RKO (cell line): ENCODE measurements around the gene BRD7.

Source experiments
- DNase-seq: peaks from one replicate; pipeline ENCODE4 v3.0.0-alpha.2; 2016; ENCODE audit warnings: low spot score

BRD7 gene

DNA sequence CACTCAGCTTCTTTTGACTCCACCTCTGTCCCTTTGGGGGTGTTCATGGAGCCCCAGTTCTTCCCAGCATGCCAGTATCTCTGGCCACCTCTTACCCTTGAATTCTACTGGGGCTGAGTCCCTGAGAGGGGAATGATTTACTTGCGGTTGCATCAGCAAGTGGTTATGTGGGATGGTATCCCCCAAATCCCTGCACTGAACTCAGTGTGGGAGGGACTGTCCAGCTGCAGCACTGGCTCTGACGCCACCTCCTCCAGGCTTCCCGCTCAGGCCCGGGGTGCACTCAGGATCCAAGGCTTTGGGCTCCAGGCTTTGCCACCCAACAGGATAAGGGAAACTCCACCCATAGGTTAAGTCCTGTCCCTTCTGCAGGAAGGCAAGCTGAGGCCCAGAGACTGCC lies 21.1 kb upstream of the BRD7 start:
- no peak for DNase-seq

DNA sequence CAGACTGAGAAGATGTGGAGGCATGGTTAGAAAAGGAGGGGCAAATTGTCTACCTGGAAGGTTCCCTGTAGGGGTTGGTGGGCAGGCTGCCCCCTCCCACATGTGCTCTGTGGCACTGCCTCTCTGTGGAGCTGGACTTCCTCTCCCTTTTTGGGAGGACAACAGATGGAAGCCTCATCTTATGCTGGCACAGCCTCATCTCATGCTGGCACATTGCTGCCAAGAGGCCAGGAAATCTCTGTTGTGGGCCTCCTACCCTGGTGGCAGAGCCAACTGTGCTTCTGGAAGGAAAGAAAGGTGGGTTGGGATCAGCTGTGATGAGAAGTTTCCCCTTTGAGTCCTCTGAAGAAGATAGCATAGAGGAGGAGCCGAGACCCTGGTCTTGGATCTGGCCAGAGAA lies 19.7 kb upstream of the BRD7 start:
- DNase-seq = no peak

DNA sequence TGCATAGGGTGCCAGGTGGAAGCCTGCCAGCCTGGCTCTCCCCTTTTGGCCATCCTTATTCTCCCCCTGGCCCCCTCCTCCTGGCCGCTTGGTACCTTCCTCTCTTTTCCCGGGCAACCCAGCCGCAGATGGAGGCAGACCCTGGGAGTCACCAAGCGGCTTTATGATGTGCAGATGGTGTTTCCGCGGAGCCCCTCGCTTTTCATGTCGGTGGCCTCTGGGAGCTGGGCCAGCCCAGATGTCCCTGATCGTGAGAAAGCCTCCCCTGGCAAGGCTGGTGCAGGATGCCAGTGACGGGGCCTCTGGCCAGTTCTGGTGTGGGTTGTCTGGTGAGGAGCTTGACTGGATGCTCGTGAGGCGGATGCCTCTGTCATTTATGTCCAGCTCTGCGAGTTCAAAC lies 18.0 kb upstream of the BRD7 start:
- DNase-seq = no peak

DNA sequence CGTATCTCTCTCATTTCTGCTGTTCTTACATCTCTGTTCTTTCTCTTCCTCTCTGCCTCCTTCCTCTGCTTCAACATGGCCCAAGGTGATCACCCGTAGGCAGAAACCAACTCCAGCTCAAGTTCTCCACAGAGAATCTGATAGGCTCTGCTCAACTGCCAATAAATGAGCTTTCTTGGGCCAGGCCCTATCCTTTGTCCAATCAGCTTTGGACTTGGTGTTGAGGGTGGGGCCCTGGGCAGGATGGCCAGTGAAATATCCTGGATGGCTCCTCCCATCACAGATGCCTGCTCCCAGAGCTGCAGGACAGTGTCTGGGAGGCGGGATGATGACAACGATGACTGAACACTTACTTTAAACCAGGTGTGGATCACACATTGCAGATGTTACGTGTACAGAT lies 17.4 kb upstream of the BRD7 start:
- no peak for DNase-seq

DNA sequence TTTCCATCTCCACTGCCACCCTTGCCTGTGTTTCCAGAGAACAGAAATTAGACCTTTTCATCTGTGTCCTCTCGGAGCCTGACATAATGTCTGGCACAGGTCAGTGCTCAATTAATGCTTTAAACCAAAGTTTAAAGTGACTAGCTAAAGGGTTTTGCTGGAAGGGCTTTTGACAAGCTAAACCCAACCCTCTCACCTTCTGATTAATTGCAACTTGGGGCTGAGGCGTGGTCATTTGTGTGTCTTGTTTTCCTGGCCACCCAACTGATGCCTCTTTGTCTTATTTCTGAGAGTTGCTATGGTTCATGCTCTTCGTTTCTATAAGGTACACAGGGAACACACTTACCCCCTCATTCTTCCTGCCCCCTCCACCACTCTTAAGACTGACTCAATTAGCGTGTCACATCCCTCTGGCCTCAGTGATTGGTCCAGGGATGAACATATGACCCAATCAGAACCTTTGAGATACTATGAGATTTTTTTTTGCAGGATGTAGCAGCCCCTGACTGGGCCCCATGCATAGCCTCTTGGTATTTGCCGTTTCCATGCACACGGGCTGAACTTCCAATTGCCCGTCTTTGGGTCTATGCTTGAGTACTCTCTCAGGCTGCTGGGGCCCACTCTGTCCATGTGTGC lies 15.8 kb upstream of the BRD7 start:
- no peak for DNase-seq

DNA sequence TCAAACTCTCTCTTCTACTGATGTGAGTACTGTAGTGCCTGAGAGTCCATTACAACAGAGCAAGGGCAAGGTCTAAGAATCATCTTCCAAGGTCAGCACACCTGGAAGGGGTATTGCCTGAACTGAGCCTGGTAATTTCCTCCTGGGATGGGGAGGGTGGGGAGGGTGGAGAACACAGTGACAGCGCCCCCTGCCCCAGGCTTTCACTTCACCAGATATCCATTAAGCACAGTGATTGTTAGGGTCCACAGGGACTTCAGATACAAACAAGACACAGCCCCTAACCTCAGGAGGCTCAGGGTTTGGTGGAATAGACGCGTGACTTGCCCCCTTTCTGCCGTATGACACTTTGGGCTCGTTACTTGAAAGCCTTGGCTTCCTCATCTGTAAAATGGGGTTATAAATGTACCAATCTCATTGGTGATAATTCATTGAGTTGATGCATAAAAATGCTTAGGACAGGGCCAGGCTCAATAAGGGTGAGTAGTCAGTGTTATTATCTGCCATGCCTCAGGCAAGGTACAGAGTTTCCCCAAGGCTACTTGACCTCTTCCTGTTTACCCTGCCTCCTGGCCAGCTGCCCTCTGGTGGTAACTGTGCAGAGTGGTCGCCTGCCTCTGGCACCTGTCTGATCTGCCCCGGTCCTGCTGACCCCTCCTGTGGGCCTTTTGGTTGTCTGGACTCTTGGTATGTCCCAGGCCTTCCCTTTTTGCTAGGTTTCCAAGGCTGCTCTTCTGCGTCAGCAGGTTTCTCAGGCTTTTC lies 13.1 kb upstream of the BRD7 start:
- no peak for DNase-seq

DNA sequence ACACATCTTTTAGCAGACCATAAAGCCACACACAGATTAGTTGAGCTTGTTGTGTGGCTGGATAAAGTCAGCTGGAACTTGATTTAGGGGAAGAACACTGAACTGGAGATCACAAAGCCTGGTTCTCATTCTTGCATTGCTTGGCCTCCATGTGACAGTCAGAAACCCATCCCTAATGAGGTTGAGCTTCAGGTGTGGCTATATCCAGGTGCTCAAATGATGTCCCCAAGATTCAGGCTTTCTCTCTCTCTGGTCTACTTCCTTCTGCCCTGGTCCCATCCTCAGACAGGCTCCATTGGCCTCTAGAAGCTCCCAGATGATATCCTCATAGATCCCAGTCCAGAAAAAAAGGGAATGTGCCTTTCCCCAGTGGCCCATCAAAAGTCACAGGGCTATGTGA lies 9.6 kb upstream of the BRD7 start:
- DNase-seq = no peak

DNA sequence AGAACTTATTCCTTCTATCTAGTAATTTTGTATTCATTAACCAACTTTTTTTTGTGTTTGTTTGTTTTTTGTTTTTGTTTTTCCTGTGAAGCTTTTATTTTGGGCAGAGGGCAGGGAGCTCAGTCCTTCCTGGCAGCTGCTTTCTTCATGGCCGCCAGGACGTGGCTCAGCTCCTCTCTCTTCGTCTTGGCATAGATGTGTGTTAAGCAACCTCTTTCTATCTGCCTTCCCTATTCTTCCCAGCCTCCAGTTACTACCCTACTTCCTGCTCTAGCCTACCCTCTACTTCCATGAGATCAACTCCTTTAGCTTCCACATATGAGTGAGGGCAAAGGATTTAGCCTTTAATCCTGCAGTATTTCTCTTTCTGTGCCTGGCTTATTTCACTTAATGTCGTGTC lies 8.2 kb upstream of the BRD7 start:
- DNase-seq = no peak

DNA sequence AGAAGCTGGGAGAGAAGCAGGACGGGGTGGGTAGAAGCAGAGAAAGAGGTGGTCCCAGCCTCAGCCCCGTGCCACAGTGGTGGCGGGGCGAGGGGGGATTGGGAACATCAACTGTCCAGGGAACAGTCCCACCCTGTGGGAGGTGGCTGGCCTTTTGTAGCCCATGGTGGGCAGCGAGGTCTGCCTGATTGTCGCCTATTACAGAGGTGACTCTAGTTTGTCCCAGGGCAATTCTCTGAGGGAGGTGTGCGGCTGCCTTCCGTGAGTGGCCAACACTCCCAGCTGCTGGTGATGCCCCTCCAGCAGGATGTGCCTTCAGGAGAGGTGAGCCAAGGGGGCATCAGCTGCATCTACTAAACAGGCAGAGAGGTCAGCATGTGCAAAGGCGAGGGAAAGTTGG lies 5.0 kb upstream of the BRD7 start:
- DNase-seq = no peak

DNA sequence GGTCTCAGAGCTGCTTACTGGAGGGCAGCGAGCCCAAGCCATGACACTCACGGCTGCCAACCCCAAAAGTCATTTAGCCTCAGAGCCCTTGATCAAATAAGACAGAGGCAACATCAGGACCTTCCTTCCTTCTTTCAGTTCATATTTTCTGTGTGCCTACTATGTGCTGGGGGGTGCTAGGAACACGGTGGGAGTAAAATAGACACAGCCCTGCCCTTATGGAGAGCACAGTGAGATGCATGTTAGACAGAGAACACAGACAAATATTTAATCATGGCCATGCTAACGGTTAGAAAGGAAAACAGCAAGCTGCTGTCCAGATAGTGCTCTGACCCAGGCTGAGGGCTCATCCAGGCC lies 4.5 kb upstream of the BRD7 start:
- DNase-seq = no peak

DNA sequence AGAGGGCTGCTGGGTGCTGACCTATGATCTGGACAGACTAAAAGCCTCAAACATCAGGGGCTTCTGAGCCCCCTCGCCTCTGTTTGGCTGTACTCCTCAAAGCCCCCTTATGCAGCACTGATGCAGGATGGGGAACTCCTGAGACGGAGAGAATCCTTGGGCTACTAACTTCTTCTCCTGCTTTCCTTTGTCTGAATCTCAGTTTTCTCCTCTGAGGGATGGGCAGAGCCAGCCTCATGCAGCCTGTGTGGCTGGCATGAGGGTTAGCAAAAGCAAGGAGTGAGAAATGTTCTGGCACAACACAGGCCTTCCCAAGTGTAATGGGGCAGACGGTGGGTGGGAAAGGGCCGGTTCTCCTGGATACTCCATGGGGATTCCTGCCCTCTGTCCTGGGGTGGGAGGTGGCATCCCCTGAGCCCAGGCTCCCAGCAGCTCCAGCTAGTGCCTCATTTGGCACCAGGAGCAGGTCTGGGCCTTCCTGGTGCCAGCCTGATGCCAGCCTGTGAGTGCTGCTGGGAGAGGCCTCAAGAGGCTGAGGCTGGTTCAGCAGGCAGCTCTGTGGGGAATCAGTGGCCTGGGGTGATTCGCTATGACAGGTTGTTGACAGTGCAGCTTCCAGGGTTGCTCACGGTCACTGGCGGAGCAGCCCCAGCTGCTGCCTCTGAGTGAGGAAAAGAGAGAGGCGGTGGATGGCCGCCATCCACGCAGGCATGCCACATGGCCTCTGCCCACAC lies 4.0 kb upstream of the BRD7 start:
- peak; percentile 77 for DNase-seq

DNA sequence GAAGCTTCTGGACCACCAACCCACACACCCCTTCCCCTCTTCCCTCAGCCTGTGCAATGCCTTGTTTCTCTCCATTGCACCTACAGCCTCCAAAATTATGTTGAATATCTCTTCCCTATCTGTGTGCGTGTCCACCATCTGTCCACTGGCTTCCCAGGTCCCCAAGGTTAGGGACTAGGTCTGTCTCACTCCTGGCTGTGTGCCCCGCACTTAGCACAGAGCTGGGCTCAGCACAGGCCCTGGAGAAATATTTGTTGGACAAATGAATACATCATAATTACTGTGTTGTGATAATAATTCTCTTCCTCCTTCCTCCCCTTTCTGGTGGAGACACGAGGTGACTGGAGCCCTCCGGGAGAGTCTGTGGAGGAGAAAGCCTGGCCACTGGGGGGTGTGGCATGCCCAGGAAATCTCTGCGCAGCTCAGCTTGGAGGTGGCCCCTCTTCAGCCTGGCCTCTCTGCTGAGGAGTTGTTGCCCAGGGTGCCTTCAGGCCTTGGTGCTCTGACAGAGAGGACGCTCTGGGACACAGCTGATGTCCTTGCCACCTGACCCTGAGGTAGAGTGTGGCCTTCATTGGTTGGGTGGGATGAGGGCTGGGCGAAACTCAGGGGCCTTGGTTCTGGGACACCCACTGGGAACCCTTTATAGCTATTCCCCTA lies 3.3 kb upstream of the BRD7 start:
- DNase-seq = no peak

DNA sequence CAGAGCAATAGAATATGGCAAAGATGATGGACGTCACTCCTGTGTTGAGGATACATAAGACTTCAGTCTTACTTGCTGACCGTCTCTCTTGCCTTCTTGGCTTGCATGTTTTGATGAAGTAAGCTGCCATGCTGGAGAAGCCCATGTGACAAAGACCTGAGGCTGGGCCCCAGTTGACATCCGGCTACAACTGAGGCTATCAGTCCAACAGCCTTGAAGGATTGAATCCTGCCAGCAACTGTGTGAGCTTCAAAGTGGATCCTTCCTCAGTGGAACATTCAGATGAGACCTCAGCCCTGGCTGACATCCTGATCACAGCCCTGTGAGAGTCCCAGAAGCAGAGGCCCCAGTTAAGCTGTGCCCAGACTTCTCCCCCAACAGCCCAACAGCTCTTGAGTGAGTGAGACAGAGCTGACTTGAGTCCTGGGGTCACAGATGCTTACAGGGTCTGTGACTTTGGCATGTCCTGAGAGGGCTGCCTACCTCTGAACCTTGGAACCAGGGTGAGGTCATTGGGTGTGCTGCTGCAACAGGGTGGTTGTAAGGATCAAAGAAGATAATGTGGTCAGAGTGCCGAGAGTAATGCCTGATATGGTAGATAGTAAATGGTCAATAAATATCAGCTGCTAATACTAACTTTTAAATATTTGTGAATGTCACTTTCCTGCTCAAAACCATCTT lies 2.4 kb upstream of the BRD7 start:
- no peak for DNase-seq

DNA sequence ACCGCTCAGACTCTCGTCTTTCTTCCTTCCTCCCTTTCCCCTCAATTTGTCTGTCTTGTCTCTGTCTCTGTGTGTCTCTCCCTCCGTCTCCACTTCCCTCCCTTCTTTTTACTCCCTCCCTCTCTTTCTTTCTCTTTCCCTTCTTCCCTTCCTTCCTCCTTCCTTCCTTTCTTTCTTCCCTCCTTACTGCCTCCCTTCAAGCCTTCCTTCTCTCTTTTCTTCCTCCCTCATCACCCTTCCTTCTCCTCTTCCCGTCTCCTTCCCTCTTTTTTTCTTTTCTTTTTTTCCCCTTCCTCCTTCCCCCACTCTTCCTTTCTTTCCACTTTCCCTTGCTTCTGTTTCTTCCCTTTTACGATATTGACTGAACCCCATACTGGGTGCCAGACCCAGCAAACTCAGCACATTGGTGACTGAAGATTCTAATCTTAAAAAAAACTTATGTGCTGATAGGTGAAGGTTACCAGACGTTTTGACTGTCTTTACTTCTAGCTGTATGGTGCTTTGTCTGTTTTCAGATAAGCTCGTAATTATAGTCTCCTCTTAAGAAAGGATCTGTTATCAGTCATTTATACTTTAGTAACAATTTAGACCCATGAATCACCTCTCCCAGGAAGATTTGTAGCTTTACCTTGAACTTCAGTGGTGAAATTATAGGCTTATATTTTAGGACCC lies 481 bp upstream of the BRD7 start:
- DNase-seq = no peak

DNA sequence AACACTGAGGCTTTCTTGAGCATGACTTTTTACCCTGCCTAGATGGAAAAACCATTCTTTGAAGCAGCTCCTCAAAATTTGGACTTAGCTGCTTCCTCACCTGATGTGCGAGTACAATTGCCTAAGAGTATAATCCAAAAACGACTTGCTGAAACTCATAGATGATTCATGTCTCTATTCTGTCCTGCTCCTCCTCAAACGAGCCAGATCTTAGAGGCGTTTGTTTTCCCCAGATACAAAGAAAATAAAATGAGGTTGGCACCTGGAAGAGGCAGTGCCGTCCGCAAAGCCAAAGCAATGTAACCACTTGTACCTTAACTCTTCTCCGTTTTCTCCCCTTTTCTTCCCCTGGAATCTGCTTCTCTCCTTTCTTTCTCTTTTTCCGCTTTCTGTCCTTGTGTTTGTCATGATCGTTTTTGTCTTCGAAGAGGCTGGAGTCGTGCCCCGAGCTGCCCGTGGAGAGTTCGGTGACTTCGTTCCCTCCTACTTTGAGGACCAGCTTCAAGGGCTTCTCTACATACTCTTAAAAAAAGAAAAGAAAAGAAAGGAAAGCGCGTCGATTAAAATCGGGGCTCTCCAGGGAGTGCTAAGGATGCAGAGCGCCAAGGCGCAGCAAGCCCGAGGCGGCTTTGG lies 895 bp downstream of the BRD7 start:
- DNase-seq = peak; percentile 51

DNA sequence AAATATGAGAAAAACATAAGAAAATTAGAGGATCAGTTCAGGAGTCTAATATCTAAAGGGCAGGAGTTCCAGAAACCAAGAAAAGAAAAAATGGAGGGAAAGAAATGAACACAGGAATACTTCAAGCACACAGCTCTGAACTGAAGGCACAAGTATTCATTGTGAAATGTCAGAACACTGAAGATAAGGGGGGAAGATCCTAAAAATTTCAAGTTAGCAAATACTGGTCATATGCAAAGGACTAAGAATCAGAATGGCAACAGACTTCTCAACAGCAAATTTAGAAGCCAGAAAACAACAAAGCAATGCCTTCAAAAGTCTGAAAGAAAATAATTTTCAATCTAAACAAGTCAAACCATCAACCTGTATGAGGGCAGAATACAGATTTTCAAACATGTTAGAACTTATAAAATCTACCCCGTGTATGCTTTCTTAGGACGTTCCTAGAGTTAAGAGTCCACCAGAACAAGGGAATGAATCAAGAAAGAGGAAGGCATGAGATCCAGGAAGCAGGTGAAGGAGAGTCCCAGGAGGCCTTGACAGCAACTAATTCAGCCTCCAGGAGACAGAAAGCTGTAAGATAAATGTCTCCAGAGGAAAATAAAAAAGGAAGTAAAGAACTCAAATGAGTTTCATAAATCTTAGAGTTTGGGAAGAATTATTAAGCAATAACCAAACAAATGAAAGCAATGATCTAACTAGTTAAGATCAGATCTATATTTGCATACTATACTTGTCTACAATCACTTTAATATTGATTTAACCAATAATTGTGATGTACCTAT lies 2.8 kb downstream of the BRD7 start:
- no peak for DNase-seq

DNA sequence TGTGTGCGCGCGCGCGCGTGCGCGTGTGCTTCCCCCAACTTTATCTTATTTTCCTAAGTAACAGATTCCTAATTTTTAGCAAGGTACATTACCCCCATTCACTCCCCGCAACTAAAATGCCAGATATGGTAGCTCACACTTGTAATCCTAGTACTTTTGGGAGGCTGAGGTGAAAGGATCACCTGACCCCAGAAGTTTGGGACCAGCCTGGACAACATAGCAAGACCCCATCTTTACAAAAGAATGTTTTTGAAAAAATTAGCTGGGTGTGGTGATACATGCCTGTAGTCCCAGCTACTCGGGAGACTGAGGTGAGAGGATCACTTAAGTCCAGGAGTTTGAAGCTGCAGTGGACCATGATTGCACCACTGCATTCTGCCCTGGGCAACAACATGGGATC lies 5.1 kb downstream of the BRD7 start:
- no peak for DNase-seq

DNA sequence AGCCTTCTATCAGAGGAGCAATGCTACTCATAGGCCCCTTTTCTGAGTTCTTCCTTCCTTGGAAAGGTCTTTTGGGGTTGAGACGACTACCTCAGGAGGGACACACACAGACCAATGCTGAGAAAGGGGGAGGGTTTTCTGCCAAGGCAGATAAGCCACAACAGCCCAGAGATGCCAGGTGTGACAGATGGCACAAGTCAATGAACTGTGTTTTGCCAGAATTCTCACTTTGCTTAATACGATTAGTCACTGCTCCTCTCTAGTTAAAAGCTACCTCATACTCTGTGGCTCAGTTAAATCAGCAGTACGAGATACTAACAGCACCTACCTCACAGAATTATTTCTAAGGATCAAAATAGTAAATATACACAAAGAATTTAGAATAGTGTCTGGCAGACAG lies 8.0 kb downstream of the BRD7 start:
- no peak for DNase-seq

DNA sequence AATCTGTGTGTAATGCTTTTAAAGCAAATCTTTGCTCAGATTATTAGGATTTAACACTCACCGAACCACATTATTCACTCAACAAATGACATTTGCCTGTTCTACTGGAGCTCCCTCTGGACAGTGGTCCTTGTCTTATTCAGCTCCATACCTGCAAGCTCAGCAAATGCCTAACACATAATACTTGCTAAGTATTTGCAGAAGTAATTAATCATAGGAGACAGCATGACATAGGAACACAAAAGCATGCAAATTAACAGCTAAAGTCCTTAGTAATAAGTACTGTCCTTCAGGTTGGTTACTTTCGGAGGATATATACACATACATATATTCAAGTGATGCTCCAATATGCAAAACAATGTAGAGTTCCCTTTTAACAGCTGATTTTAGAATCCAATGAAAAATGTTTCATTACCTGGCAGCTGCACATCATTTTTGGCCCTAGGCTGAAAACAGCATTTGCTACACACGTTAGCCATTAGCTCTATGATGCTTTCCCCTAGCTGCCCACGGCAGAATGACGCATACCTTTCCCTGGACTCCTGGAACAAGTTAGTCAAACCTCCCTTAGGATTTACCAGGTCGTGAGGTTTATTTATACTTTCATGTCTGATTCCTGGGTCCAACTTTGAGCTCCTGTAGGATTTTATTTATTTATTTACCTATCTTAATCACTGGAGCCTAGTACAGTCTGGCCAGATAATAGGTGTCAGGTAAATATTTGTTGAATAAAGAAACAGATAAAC lies 8.6 kb downstream of the BRD7 start:
- DNase-seq = no peak

DNA sequence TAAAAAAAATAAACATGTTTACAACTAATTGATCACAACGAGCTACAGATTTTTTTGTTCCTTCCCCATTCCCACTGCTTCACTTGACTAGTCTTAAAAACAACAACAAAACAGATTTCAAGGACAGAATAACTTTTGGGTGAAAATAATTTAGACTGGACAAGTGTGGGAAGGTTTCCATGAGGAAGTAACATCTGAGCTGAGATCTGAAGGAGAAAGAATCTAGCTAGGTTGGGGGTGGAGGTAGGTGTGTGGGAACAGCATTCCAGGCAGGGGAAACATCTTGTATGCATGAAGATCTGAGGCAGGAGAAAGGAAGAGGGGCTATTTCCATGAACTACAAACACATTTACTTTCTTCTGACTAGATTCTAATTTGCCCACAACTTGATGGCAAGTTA lies 9.2 kb downstream of the BRD7 start:
- no peak for DNase-seq
